Measurements from ENCODE around the gene LTB. TPM values are rescaled to one million over a fixed set of nuclear protein-coding genes. Genes with fewer than 3 reads are reported as not detected.

The LTB gene
- total and polyA plus RNA-seq, 2 of the 13 experiments (the other 11 are each of a cell fraction or from before 2014, with no cell fraction given), result 0.09 to 0.22 TPM

DNA sequence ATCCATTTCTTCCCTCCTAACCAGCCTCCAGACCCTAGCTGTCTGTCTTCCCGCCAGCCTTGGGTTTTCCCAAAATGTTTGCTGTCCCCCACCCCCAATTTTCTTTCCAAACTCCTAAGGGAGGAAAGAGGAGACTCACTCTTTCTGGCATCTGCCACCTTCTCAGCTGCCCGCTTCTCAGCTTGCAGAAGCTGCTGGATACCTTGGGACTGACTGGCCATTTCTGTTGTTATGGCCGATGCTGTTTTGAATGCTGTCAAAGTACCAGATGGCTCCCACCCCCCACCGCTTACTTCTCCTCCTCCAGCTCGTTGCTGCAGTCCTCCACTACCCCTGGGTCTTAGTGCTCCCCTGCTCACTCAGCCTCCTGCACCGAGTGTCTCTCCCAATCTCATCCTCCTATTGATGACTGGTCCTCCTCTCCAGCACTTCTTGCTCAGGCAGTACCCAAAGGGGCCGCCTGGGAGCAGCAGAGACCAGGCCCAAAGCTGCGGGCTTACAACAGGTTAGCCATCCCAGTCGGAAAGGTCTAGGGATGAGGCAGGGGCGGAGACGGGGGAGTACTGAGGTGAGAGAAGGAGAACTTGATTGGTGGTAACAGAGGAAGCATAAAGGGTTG is 35.8 kb downstream of the LTB start, which contains the start of gene ATP6V1G2 (continued):
- peak; percentile 46; the same call in 1 of the 2 replicates for TF ChIP-seq ZBTB4 (CRISPR knock-in tag; IDR thresholded peaks at IDR 0.05; ENCODE audit: borderline replicate concordance)
- TF ChIP-seq, protein P1, sequence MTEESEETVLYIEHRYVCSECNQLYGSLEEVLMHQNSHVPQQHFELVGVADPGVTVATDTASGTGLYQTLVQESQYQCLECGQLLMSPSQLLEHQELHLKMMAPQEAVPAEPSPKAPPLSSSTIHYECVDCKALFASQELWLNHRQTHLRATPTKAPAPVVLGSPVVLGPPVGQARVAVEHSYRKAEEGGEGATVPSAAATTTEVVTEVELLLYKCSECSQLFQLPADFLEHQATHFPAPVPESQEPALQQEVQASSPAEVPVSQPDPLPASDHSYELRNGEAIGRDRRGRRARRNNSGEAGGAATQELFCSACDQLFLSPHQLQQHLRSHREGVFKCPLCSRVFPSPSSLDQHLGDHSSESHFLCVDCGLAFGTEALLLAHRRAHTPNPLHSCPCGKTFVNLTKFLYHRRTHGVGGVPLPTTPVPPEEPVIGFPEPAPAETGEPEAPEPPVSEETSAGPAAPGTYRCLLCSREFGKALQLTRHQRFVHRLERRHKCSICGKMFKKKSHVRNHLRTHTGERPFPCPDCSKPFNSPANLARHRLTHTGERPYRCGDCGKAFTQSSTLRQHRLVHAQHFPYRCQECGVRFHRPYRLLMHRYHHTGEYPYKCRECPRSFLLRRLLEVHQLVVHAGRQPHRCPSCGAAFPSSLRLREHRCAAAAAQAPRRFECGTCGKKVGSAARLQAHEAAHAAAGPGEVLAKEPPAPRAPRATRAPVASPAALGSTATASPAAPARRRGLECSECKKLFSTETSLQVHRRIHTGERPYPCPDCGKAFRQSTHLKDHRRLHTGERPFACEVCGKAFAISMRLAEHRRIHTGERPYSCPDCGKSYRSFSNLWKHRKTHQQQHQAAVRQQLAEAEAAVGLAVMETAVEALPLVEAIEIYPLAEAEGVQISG (CRISPR knock-in tag; IDR thresholded peaks at IDR 0.05), result peak; percentile 59; the same call in 1 of the 2 replicates
- peak; percentile 34 for TF ChIP-seq SKI (IDR thresholded peaks at IDR 0.05; ENCODE audit: partially characterized antibody)
- no peak for TF ChIP-seq CC2D1A (CRISPR knock-in tag; IDR thresholded peaks at IDR 0.05)
- TF ChIP-seq PLRG1 (conservative IDR thresholded peaks at IDR 0.05), result no peak
- peak; percentile 8 for TF ChIP-seq NR2F6 (IDR thresholded peaks at IDR 0.05)
- peak; percentile 65; the same call in 1 of the 2 replicates for TF ChIP-seq NR2F6 (CRISPR knock-in tag; IDR thresholded peaks at IDR 0.05)
- no peak for TF ChIP-seq RFX1 (IDR thresholded peaks at IDR 0.05)
- TF ChIP-seq MXD3 (CRISPR knock-in tag; IDR thresholded peaks at IDR 0.05), result no peak
- TF ChIP-seq, protein P2, sequence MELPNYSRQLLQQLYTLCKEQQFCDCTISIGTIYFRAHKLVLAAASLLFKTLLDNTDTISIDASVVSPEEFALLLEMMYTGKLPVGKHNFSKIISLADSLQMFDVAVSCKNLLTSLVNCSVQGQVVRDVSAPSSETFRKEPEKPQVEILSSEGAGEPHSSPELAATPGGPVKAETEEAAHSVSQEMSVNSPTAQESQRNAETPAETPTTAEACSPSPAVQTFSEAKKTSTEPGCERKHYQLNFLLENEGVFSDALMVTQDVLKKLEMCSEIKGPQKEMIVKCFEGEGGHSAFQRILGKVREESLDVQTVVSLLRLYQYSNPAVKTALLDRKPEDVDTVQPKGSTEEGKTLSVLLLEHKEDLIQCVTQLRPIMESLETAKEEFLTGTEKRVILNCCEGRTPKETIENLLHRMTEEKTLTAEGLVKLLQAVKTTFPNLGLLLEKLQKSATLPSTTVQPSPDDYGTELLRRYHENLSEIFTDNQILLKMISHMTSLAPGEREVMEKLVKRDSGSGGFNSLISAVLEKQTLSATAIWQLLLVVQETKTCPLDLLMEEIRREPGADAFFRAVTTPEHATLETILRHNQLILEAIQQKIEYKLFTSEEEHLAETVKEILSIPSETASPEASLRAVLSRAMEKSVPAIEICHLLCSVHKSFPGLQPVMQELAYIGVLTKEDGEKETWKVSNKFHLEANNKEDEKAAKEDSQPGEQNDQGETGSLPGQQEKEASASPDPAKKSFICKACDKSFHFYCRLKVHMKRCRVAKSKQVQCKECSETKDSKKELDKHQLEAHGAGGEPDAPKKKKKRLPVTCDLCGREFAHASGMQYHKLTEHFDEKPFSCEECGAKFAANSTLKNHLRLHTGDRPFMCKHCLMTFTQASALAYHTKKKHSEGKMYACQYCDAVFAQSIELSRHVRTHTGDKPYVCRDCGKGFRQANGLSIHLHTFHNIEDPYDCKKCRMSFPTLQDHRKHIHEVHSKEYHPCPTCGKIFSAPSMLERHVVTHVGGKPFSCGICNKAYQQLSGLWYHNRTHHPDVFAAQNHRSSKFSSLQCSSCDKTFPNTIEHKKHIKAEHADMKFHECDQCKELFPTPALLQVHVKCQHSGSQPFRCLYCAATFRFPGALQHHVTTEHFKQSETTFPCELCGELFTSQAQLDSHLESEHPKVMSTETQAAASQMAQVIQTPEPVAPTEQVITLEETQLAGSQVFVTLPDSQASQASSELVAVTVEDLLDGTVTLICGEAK (IDR thresholded peaks at IDR 0.05), result no peak
- TF ChIP-seq, protein P2 (CRISPR knock-in tag; IDR thresholded peaks at IDR 0.05), result no peak
- peak; percentile 24; the same call in 1 of the 2 replicates for TF ChIP-seq TGIF2 (CRISPR knock-in tag; IDR thresholded peaks at IDR 0.05)
- 0 out of 2 replicates have a peak, but pooled peaks have one; percentile 10 for TF ChIP-seq PCBP1 (IDR thresholded peaks at IDR 0.05; ENCODE audit: borderline replicate concordance, low read depth, low read length)
